OCI-LY1 (cell line): Measurements from ENCODE around the gene ARL6IP4.

Source experiments
- H2AFZ ChIP-seq: fragments of 200-600 bp; sonication (generic), shearing (Covaris generic); 2 replicates; pipeline ENCODE4 v1.6.0; 2014; ENCODE audit warnings: antibody characterized with exemption, mild to moderate bottlenecking, low read length
- H3F3A ChIP-seq: fragments of 200-600 bp; sonication (generic), shearing (Covaris generic); 2 replicates; pipeline ENCODE4 v1.6.0; 2014; ENCODE audit warnings: mild to moderate bottlenecking, antibody characterized with exemption, low read length, moderate library complexity; ENCODE audit not compliant: insufficient read depth
- H3K27ac ChIP-seq: fragments of 200-600 bp; sonication (generic); 2 replicates; pipeline ENCODE4 v1.5.1; 2014; ENCODE audit warnings: low read length, mixed run types, mild to moderate bottlenecking, low read depth; ENCODE audit not compliant: poor library complexity, severe bottlenecking
- H3K27me3 ChIP-seq: fragments of 200-600 bp; sonication (generic); 2 replicates; pipeline ENCODE4 v1.6.0; 2014; ENCODE audit warnings: antibody characterized with exemption, mild to moderate bottlenecking, low read length, moderate library complexity; ENCODE audit not compliant: insufficient read depth
- H3K36me3 ChIP-seq: fragments of 200-600 bp; sonication (generic); 2 replicates; pipeline ENCODE4 v1.6.1; 2014; ENCODE audit warnings: mild to moderate bottlenecking, antibody characterized with exemption, low read length, moderate library complexity, mixed read lengths; ENCODE audit not compliant: insufficient read depth
- H3K4me1 ChIP-seq: fragments of 200-600 bp; sonication (generic); 2 replicates; pipeline ENCODE4 v1.5.1; 2014; ENCODE audit warnings: mild to moderate bottlenecking, low read length, moderate library complexity; ENCODE audit not compliant: insufficient read depth, severe bottlenecking
- H3K4me2 ChIP-seq: fragments of 200-600 bp; sonication (generic), shearing (Covaris generic); 2 replicates; pipeline ENCODE4 v1.6.1; 2014; ENCODE audit warnings: low read length
- H3K4me3 ChIP-seq: fragments of 200-600 bp; sonication (generic); 2 replicates; pipeline ENCODE4 v1.5.1; 2014; ENCODE audit warnings: low read length, low read depth, mild to moderate bottlenecking, mixed read lengths; ENCODE audit not compliant: poor library complexity, severe bottlenecking
- H3K79me2 ChIP-seq: fragments of 200-600 bp; shearing (Covaris generic); 2 replicates; pipeline ENCODE4 v1.6.1; 2016; ENCODE audit warnings: mixed run types, low read length, mixed read lengths; ENCODE audit not compliant: insufficient read depth
- H3K9ac ChIP-seq: fragments of 200-600 bp; sonication (generic), shearing (Covaris generic); 2 replicates; pipeline ENCODE4 v1.6.1; 2014; ENCODE audit warnings: mild to moderate bottlenecking, low read length, mixed read lengths
- H3K9me2 ChIP-seq: fragments of 200-600 bp; sonication (generic), shearing (Covaris generic); 2 replicates; pipeline ENCODE4 v1.6.1; 2014; ENCODE audit warnings: low read depth, mild to moderate bottlenecking, low read length, mixed read lengths
- H3K9me3 ChIP-seq: fragments of 200-600 bp; shearing (Covaris generic); 2 replicates; pipeline ENCODE4 v1.6.1; 2014; ENCODE audit warnings: low read length, mixed read lengths
- H4K20me1 ChIP-seq: fragments of 200-600 bp; sonication (generic), shearing (Covaris generic); 2 replicates; pipeline ENCODE4 v1.6.0; 2016; ENCODE audit warnings: mild to moderate bottlenecking, low read length; ENCODE audit not compliant: insufficient read depth
- EZH2 ChIP-seq: fragments of 200-600 bp; sonication (generic), shearing (Covaris generic); IDR thresholded peaks from 2 replicates; pipeline ENCODE4 v1.8.0; 2017; ENCODE audit warnings: borderline replicate concordance, mixed run types, mild to moderate bottlenecking, antibody characterized with exemption, low read length, moderate library complexity, mixed read lengths
- TF ChIP-seq, protein P1 (sequence below): fragments of 200-600 bp; sonication (generic), shearing (Covaris generic); IDR thresholded peaks from 2 replicates; pipeline ENCODE4 v1.5.1; 2017; ENCODE audit warnings: mild to moderate bottlenecking, antibody characterized with exemption, low read length, moderate library complexity, mixed read lengths

ARL6IP4 gene

DNA sequence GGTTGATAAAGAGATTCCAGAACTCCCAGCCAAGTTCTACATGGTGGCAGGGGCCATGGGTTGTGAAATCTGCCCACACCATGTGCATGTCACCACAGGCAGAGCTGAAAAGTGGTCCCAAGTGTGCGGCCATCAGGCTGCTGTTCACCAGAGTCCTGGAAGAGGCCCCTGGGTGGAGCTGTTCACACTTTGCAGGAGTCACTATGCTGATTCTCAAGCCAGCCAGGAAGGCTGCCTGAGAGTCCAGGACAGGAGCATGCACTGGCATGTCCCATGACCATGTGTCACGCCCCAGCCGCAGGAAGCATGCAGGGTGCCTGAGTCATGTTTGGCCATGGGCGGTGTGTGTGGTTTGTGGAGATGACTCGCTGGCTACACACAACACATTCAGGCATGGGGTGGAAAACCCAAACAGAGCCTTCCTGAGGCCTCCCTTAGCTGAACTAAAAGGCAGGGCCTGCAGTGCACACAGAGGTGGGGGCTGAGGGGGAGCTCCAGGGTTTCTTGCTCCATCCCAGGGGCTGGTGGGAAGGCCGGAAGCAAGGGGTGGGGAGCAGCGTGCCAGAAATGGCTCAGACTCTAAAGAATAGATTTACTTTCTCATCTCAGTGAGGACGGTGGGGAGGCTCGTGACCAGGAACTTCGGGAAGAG lies 33.7 kb upstream of the ARL6IP4 start:
- H3K4me3 ChIP-seq, result no peak overlapping the region
- H3K27me3 ChIP-seq, result peaks cover 3% of the 10 kb centered on the region; the same call in 1 of the 2 replicates
- H2AFZ ChIP-seq, result no peak overlapping the region
- no peaks in the 10 kb centered on the region for H3K79me2 ChIP-seq
- no peak for TF ChIP-seq EZH2
- TF ChIP-seq, protein P1, sequence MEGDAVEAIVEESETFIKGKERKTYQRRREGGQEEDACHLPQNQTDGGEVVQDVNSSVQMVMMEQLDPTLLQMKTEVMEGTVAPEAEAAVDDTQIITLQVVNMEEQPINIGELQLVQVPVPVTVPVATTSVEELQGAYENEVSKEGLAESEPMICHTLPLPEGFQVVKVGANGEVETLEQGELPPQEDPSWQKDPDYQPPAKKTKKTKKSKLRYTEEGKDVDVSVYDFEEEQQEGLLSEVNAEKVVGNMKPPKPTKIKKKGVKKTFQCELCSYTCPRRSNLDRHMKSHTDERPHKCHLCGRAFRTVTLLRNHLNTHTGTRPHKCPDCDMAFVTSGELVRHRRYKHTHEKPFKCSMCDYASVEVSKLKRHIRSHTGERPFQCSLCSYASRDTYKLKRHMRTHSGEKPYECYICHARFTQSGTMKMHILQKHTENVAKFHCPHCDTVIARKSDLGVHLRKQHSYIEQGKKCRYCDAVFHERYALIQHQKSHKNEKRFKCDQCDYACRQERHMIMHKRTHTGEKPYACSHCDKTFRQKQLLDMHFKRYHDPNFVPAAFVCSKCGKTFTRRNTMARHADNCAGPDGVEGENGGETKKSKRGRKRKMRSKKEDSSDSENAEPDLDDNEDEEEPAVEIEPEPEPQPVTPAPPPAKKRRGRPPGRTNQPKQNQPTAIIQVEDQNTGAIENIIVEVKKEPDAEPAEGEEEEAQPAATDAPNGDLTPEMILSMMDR, result no peak; the same call in 1 of the 2 replicates
- H3F3A ChIP-seq, result no peaks in the 10 kb centered on the region
- H3K27ac ChIP-seq, result no peak overlapping the region
- no peaks in the 10 kb centered on the region for H4K20me1 ChIP-seq
- no peaks in the 10 kb centered on the region for H3K4me1 ChIP-seq
- no peak overlapping the region for H3K9ac ChIP-seq
- no peaks in the 10 kb centered on the region for H3K9me2 ChIP-seq
- H3K36me3 ChIP-seq, result no peaks in the 10 kb centered on the region
- no peaks in the 10 kb centered on the region for H3K9me3 ChIP-seq
- H3K4me2 ChIP-seq, result no peak overlapping the region

- Histone ChIP-seq H3K9me2 (no peaks in the 10 kb centered on the region), H3K4me2 (no peak overlapping the region), H3K27me3 (peaks cover 6% of the 10 kb centered on the region; the same call in 1 of the 2 replicates), H3K9ac (no peak overlapping the region), H3K4me1 (no peaks in the 10 kb centered on the region), H3K79me2 (no peaks in the 10 kb centered on the region), H2AFZ (no peak overlapping the region), H3K36me3 (no peaks in the 10 kb centered on the region), H3K27ac (no peak overlapping the region), H4K20me1 (no peaks in the 10 kb centered on the region), H3K9me3 (no peaks in the 10 kb centered on the region), H3K4me3 (no peak overlapping the region), H3F3A (no peaks in the 10 kb centered on the region)
- TF ChIP-seq, protein P1, result no peak
- TF ChIP-seq EZH2, result no peak
Observed at GRCh38 chr12:122947352-122947792, 33.1 kb upstream of the ARL6IP4 start.

DNA sequence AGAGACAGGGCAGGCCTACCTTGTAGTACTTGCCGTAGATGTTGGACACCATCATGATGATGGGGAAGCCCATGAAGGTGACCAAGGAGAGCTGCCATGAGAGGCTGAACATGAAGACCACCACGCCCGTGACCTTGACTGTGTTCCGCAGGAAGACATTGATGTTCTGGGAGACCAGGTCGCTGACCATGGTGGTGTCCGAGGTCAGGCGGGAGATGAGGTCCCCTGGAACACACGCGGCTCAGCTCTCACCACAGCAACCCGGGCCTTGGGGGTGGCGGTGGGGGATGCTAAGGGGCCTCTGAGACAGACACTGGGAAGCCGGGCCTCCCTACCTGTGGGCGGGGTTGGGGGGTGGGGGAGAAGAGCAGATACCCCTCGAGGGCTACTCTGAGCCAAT lies 31.9 kb upstream of the ARL6IP4 start:
- Histone ChIP-seq H3F3A (no peaks in the 10 kb centered on the region), H3K9me2 (no peaks in the 10 kb centered on the region), H3K9me3 (no peaks in the 10 kb centered on the region), H4K20me1 (no peaks in the 10 kb centered on the region), H3K4me2 (no peak overlapping the region), H3K9ac (no peak overlapping the region), H3K4me1 (no peaks in the 10 kb centered on the region), H2AFZ (no peak overlapping the region), H3K79me2 (no peaks in the 10 kb centered on the region), H3K27ac (no peak overlapping the region), H3K36me3 (no peaks in the 10 kb centered on the region), H3K4me3 (no peak overlapping the region), H3K27me3 (peaks cover 6% of the 10 kb centered on the region; the same call in 1 of the 2 replicates)
- no peak for TF ChIP-seq EZH2
- TF ChIP-seq, protein P1, result no peak
